GM21528 (cell line): Measurements from ENCODE around the gene MYO5A.

Experiments used
- ATAC-seq: cut with Tn5 transposase; IDR thresholded peaks from one replicate; pipeline ENCODE4 v1.9.1; 2021; ENCODE audit warnings: mild to moderate bottlenecking, moderate library complexity; ENCODE audit not compliant: unreplicated experiment, low FRiP score

MYO5A gene

DNA sequence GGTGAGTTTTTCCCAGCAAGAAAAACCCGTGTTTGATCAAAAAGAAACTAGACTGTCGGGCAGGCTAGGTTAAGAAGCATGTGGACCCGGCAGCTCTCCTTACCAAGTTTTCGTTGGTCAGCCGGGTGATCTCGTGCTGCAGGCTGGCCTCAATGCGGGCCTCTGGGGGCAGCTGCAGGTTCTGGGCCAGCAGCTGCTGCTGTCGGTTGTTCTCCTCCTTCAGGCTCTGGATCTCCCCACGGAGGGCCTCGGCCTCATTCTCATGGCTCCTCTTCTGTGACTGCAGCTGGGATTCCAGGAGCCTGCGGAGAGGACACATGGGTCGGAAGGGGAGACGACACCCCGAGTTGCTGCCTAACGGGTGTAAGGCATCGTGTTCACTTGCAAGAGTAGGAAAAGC, 188.6 kb downstream of the MYO5A start:
- no peak for ATAC-seq

DNA sequence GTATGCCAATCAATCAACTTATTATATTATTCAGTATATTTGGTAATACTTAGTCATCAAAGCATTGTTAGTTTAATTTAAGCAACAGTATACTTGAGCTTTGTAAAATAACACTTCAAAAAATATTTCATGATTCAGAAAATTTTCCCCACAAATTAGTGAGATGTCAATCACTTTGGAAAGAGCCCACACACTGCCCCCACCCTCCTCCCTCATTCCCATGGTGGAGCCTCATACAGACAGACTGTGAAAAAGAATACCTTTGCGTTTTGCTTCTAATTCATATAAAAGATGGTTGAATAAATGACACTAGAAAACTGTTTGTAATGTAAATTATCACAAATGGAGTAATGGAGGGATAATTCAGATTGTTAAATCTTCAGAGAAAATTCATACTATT, 189.8 kb downstream of the MYO5A start:
- no peak for ATAC-seq

DNA sequence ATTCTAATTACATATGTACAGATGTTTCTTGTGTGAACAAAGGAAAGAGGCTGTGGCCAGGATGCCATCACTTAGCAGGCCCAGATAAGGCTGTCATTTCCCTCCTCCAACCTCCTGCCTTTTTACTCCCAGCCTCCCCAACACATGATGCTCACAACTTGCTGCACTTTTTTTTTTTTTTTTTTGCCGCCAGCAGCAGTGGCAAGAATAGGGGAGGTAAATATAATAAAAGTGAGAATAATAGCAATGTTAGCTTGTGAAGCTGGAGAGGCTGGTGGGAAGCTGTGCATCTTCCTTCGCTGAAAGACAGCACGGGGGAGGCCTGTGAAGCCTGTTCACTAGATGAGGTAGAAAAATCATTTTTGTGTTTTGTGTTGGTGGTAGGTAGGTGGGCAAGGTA, 190.6 kb downstream of the MYO5A start:
- no peak for ATAC-seq

DNA sequence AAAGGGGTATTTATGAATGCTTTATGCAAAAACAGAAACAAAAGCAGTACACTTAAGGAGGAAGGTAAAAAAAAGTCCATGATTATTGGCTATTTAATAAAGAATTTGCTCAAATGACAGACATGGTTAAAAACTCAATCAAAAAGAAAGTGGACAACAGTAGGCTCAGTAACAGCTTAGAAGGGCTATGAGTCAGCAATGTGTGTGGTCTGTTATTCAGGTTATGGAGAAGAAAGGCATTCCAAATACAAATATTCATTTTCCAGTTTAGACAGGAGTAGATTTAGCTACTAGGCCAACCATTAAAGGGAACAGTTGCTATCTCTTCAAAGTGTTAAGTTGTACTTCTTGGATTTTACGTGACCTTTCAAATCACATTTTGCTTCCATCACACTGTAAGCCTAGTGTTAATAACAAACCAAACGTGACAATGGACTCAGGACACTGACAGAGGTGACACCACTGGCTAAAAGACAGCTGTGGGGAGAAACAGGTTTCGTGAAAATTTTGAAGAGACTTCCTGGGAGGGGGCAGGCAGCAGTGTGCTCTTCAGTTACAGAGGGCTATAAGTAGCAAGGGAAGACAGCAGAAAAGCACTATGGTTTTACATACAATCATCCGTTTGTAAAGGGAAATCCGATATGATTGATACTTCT, 191.4 kb downstream of the MYO5A start:
- no peak for ATAC-seq

DNA sequence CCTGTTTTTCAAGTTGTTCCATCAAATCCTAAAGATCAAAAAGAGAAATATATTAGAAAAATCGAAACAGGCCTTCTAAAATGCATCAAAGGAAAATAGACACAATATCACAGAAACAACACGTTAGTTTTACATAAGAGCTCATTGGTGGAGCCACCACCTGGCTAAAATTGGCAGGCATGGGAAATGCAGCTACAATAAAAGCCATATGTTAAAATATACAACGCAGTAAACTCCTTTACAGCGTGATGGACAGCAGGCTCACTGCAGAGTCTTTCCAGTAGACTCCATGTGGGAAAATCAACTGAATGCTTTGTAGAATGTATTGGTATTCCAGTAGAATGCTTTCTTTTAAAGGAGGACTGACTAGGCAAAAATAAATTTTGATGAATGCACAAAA, 192.2 kb downstream of the MYO5A start:
- no peak for ATAC-seq

DNA sequence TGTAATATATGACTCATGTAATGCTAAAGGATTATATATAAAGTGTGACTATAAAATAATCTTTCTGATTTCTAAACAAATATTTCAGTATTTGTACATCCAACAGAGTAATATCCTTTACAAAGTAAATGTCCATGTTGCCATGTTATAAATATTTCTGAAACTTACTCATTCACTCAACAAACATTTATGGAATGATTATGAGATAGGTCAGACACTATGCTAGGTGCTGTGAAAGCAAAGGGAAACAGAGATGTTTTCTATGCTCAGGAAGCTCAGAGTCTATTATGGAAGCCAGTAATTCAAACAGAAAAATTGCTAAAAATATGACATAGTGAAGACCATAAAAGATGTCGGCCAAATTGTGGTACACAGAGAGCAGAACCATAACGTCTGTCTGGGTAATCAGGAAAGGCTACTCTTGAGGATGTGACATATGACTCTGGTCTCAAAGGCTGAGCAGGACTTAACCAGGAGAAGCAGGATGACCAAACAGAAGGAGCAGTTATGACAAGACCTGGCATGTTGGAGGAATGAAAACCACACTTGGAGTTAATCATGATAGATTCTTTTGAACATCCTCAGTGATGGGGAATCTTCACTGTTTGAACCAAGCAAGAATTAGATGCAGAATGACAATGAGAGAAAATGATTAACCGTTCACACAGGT, 194.1 kb downstream of the MYO5A start:
- ATAC-seq: no peak

DNA sequence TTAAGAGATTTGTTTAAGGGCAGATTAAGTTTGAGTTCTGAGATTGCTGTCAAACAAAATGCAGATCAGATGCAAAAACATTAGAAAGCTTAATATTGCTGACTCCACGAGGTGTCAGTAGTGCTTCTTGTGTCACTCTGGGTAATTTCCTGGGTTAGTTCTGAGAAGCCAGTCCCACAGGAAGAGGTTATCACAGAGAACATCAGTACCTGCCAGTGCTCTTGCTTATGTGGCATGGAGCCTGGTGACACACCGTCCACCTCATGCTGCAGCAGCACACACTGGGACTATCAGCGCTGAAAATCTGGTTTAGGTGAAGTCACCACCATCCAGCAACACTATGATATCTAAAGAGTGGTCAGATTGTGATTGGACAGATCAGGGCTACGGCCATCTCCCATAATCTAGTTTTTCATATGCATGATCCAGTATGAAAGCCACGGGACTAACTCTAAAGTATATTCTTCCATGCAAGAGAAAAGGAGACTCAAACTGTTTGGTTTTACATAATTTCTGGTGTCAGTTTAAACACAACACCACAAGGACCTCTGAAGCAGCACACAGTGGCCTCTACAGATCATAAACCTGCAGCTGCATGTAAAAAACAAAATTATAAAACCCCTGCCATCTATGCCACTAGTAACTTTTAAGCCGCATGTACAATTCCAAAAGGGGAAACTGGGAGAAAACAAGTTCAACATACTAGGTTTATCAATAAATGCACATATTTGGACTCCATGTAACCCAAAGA, 197.0 kb downstream of the MYO5A start:
- ATAC-seq: peak; percentile 93

DNA sequence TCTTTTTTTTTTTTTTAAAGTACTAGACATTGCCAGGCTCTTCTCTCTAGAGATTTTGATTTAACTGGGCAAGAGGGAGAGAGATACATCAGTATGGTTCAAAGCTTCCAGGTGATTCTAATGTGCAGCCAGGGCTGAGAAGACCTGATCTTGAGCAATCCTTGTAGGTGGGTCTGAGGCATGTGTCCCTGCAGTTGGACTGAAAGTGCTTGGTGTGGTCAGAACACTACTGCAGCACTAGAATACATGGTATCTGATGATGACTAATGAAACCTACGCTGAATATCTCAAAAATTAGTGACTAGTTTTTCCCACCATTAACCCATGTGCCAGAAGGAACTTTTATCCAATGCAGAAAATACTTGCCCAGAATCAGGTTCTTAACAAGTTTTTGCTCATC, 198.7 kb downstream of the MYO5A start:
- no peak for ATAC-seq

DNA sequence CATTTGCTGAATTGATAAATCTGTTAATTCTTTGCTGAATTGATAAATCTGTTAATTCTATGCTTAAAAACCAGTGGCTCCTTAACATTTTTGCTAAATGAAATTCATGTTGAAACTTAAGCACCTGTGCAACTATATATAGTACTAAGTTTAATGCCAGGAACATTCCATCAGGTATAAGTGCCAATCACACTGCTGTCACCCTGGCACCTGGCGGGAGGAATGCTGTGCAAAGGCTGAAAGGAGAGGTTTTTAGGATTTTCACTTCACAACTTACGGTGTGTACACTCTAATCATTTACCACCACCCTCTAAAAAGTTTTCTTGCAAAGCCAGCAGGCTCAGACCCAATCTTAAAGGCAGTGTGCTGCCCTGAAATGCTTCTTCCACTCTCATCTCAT, 199.5 kb downstream of the MYO5A start:
- no peak for ATAC-seq

DNA sequence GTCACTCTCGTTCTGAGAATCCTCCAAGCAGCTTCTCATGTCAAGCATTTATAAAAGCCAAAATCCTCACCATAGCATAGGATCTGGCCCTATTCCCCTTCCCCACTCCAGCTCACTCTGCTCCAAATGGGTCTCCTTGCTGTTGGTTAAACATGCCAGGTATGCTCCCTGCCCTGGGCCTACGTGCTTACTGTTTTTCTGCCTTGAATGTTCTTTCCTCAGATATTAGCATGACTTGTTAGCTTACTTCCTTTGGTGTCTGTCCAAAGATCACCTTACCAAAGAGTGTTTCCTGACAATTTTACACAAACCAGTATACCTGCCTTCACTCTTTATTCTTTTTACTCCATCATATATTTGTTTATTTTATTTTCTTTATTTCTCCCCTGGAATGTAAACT, 200.0 kb downstream of the MYO5A start:
- ATAC-seq: no peak

DNA sequence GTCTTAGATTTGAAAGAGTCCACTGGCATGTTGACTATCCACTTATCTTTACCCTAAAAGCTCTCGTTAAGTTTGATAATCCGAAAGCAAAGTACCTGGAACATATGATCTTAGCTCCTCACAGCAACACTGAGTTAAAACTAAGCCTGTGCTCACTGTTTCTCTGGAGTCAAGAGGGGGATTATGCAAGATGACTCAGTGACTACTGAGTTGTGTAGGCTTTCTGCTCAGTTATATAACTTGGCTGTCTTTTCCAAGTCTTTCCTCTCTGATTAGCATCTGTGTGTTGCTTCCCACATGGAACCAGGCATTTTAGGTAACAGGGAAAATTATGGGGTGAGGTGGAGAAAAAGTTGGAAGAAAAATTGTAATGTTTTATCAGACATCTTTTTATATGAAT, 201.9 kb downstream of the MYO5A start:
- no peak for ATAC-seq

DNA sequence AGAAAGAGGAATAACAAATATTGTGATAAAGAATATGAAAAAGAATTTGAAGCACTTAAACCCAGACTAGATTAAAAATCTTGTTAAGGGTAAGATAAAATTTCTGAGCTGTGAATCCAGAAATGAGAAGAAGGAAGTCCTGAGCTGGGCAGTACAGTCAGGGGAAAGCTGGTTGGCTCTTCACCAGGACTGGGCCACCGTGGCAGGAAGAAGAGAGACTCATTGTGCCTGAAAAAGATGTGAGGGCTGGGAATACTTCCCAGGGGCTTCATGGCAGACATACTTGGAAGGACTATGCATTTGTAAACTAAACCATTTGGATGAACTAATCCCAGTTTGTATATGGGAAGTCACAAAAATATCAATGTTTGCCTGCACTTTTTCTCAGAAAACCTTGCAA, 204.6 kb downstream of the MYO5A start:
- ATAC-seq: no peak

DNA sequence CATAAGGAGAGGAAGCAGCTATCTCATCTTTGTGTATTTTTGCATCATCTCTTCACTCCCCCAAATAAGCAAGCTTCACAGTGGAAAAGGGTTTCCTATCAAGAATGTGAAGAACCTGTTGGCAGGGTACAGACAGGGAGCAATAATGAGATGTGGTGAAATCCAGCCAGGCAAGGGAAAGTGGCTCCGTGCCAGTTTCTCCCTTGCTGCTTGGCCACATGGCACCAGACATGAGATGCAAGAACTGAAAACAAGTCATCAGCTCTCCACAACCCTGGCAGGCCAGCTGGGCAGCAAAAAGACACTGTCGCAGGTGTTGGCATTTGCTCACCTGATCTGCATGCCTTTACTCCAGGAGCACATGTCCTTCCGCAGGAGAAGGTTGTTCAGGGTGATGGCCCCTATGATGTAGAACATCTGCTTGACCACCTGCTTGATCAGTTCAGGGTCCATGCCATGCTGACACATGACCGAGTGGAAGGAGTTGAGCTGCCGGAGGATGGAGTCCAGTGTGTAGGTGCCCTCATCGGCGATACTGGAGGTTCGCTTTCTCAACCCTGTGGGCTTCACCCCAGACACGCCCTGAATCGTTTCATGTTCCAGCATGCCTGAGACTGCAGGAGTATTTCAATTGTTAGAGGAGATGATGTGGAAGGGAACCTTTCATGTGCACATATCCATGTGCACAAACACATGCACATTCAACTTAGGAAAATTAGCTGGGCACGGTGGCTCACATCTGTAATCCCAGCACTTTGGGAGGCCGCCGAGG, 209.8 kb downstream of the MYO5A start:
- no peak for ATAC-seq

DNA sequence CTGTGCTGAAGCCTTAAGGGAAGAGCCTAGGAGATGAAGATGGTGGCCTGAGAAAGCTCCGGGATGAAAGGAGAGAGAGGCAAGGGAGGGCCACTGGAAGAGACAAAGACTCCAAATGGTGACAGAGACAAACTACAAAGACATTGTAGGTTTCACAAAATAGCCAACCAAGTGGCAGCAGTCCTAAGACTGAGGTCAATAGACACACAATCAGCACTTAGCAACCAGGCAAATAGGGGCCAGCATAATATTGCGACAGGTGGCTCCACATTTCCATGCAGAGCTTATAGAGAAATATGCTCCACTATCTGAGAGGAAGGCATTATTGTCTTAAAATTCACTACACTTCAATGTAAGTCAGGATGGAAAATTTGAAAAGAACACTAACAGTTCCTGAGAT, 211.0 kb downstream of the MYO5A start:
- ATAC-seq: no peak

DNA sequence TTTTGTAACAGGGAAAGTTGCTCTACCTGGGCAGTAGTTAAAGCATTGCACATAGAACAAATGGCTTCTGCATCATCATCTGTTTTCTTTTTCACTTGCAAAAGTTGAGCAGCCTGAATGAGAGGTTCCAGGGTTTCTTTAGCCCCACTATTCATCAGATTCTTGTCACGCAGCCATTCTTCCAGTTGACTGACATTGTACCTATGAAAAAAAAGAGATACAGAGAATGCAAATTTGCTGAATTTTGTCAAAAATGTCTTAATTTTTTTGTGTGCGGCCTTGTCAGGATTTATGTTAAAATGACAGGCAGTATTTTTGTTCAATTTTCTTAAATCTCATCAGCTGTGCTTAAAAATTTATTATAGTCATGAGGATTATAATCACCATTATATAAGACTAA, 211.7 kb downstream of the MYO5A start:
- ATAC-seq: no peak

DNA sequence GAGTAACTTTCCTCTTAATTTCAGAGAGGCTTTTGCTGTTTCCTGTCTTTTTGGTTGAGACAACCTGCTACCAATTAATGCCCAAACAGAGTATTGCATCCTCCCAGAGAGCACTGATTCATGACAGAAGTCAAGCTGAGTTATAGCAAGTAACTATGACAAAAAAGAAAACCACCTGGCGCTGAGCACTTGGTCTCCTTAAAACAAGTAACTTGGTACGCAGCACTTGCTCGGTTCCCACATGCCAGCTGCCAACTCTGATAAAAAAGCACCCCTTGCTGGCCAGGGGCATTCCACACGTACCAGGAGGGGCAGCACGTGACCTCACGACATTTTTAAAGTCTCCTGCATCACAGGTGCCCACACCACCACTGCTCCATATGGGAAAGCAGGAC, 219.5 kb downstream of the MYO5A start:
- peak; percentile 59 for ATAC-seq

DNA sequence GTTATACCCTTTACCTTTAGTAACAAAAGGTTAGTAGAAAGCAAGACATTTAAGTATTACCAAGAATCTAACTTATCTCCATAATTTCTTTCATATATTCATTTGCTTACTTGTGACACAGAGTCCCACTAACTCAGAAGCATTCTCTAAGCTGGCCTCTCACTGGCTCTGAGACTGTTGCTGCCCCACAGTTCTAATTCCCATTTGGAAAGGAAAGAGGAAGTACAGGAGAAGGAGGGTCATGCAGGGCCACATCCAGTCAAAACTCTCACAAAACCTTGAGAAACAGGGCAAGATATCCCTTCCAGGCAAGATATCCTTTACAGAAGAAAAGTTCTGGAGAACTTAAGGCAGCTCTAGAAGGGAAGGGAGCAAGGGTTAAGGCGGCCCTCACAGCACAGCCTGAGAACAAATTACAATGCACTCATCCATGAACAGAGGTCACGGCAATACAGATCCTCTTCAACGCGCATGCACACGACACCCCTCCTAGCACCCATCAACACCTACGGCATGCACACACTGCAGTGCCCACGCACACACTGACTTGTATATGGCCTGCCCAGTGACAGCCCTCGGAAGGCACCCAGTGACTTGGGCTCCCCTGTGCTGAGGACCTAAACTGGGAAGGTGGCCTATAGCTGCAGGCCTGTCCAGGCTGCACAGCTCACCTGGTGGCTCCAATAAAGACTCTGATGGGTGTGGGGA, 220.1 kb downstream of the MYO5A start:
- peak; percentile 87 for ATAC-seq

DNA sequence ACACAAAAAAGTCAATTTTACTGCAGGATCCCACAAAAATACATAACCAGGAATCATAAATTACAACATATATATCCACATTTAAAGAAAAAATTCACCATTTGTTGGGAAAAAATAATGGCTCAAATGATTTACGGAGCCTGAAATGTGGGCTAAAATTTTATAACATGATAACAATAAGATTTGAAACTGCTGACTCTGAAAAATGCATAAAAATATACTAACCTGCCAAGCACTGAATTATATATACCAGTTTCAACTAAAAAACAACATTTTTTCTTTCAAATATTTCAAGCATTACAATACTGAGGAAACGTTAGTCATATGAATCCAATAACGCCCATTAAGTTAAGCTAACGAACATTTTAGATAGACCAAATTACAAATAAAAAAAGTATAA, 220.8 kb downstream of the MYO5A start:
- ATAC-seq: no peak

DNA sequence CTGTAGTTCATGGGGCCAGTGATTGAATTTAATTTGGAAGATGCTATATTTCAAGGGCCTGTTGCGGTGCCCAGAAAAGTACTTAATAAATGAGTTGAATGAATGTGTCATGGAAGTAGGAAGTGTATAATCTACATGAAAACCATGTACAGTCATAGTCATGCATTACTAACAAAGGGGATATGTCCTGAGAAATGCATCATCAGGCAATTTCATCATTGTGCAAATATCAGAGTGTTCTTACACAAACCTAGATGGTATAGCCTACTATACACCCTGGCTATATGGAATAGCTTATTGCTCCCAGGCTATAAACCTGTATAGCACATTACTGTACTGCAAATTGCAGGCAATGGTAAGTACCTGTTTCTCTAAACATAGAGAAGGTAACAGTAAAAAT, 222.4 kb downstream of the MYO5A start:
- ATAC-seq: no peak

DNA sequence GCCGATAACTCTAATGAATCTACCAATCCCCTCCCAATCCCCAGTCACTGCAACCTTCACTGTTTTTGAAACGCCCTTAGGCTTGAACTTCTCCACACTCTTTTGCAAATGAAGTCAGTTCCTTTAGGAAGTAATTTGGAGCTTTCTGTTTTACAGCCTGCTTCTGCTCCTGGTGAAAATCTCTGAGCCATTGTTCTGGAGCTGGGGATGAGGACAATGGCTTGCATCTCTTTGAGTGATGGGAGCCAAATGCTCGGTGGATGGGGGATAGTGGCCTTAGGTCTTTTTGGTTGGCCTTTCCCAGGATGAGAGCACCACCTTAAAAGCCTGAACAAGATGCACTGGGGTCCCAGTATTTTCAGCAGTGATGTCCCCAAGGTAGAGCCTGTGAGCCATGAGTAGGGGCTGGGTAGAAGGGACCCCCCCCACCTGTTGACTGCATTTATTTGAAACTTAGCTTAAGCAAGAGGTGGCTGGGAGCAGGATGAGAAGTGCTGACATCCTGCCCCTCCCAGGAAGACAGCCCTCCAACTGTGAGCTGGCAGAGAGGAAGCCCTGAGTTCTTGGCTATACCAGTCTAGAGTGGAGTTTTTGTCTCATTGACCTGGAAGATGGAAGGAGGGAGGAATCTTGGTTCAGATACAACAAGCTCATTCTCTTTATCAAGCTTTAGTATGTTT, 225.4 kb downstream of the MYO5A start:
- no peak for ATAC-seq
